H4 (cell line): ENCODE results near the gene ABCD1. TPM values are rescaled to one million over a fixed set of nuclear protein-coding genes. Genes with fewer than 3 reads are reported as not detected.

Experiments
- DNase-seq: peaks from one replicate; pipeline ENCODE4 v3.0.0-alpha.2; 2015; ENCODE audit warnings: low spot score
- total RNA-seq: library from RNA; depleted of rRNA; stranded (reverse); fragments of >200 nt; shearing (Covaris generic); gene quantifications from 2 replicates; pipeline ENCODE4 v1.2.3, GENCODE V29; 2014

Gene ABCD1
- total RNA-seq, 1 experiment from 2014 or later = 8.6 TPM

- no peak for DNase-seq
These were observed 49.3 kb downstream of the ABCD1 start for GRCh38 chrX:153773741-153774575.

DNA sequence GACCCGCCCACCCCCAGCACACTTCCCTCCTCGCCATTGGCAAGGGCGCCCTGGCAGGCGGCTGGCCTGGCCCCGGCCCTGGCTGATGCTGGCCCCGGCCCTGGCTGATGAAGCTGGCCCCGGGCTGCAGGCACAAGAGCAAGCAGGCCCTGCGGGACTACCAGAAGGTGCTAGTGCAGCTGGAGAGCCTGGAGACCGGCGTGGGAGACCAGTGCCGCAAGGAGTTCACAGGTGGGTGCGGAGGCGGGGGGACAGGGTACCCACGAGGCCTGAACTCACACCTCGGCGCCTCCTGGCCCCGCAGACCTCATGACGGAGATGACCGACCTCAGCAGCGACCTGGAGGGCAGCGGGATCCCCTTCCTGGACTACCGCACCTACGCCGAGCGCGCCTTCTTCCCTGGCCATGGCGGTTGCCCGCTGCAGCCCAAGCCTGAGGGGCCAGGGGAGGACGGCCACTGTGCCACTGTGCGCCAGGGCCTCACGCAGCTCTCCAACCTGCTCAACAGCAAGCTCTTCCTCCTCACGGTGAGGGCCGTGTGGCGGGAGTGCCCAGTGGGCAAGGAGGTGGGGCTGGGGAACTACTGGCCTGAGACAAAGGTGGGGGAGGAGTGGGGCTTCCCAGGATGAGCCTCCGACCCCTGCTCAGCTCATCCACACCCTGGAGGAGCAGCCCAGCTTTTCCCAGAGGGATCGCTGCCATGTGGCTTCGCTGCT, 50.1 kb downstream of the ABCD1 start:
- no peak for DNase-seq

GRCh38 chrX:153775293-153776119, 50.9 kb downstream of the ABCD1 start:
- no peak for DNase-seq

DNA sequence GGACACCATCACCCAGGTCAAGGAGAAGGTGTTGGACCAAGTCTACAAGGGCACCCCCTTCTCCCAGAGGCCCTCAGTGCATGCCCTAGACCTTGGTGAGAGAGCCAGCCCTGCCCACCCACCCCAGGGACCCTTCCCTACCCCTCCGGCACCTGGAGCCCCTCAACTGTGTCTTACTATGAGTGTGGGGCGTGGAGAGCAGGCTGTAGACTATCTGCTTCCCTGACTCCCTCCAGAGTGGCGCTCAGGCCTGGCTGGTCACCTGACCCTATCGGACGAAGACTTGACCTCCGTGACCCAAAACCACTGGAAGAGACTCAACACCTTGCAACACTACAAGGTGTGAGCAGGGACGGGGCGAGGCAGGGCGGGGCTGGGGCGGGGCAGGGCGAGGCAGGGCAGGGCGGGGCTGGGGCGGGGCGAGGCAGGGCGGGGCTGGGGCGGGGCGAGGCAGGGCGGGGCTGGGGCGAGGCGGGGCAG, 51.5 kb downstream of the ABCD1 start:
- no peak for DNase-seq

DNA sequence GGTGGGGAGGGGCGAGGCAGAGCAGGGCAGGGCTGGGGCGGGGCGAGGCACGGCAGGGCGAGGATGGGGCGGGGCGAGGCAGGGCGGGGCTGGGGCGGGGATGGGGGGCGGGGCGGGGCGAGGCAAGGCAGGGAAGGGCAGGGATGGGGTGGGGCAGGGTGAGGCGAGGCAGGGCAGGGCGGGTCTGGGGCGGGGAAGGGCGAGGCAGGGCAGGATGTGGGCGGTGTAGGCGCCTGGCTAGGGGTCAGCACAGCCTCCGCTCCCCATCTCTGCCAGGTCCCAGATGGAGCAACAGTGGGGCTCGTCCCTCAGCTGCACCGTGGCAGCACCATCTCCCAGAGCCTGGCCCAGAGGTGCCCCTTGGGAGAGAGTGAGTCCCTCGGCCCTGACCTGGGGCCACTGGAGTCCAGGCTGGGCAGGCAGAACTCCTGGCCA, 52.0 kb downstream of the ABCD1 start:
- DNase-seq = no peak

GRCh38 chrX:153777261-153778090, 52.8 kb downstream of the ABCD1 start:
- no peak for DNase-seq

GRCh38 chrX:153778181-153778580, 53.5 kb downstream of the ABCD1 start:
- DNase-seq = no peak

DNA sequence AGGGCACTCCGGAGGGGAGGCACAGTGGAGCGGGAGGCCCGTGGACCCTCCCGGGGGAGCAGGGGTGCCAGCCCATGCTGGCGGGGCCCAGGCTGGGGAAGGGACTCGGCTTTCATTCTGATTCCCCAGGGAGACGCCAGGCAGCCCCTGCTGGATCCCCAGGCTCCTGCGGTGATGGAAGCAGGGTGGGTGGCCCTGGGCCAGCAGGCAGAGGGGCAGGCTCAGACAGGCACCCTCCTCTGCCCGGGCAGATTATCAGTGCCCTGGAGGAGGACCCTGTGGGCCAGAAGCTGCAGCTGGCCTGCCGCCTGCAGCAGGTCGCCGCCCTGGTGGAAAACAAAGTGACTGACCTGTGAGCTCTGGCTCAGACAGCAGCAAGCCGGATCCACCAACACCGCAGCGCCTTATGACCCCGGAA, 54.0 kb downstream of the ABCD1 start:
- no peak for DNase-seq

GRCh38 chrX:153779891-153780677, 55.4 kb downstream of the ABCD1 start:
- DNase-seq = no peak

GRCh38 chrX:153780678-153781427, 56.2 kb downstream of the ABCD1 start, which contains the start of gene SRPK3:
Gene SRPK3 (plus strand): TSS chrX:153781041. CDS start chrX:153781087, 46 bp downstream.
- no peak for DNase-seq

DNA sequence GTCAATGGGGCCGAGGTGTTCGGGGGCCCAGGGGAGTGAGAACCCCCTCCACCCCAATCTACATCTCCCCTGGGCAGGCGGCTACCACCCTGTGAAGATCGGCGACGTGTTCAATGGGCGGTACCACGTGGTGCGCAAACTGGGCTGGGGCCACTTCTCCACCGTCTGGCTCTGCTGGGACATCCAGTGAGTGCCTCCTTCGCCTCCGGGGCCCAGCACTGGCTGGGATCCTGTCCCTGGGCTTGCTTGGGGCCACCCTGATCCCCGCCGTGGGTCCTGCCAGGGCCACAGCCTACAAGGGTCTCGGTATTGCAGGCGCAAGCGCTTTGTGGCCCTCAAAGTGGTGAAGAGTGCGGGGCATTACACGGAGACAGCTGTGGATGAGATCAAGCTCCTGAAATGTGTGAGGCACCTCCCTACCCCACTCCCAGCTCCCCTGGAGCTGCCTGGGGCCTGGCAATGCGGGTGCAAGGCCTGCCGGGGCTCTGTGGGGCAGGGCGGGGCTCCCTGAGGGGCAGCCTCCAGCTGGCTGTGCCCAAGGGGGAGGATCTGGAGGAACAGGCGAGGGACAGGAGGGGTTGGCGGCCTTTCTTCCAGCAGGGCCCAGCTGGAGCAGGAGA, 56.9 kb downstream of the ABCD1 start:
- no peak for DNase-seq

- DNase-seq = no peak
These were observed 57.7 kb downstream of the ABCD1 start for GRCh38 chrX:153782313-153782712.

DNA sequence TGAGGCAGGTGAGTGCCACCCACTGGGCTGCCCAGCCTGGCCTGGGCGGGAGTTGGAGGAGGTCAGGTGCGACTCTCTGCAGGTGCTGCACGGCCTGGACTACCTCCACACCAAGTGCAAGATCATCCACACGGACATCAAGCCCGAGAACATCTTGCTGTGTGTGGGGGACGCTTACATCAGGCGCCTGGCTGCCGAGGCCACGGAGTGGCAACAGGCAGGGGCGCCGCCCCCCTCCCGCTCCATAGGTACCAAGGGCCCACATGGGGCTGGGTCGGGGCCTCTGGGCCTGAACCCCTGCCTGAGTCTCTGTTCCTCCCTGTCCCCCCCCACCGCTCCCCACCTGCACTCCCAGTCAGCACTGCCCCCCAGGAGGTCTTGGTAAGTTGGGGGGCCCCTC, 58.2 kb downstream of the ABCD1 start:
- DNase-seq = no peak

DNA sequence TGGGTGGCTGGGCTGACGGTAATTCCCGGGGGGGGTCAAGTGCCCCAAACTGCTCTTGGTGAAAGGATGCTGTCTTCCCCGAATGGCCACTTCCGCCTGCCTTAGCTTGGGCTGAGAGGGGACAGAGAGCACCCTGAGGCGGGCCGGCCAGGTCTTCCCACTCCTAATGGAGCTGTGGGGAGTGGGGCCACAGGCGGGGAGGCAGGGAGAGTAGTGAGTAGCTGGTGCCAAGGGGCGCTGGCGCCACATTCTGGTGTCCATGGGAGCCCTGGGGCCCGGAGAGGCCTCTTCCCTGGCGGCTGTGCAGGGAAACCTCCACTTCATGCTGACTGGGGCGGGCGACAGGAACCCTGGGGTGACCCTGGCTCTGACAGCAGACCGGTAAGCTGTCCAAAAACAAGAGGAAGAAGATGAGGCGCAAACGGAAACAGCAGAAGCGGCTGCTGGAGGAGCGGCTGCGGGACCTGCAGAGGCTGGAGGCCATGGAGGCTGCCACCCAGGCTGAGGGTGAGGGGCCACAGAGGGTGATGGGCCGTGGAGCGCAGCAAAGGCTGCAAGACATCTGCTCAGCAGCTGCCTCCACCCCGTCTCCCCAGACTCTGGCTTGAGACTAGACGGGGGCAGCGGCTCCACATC, 58.8 kb downstream of the ABCD1 start:
- no peak for DNase-seq

DNA sequence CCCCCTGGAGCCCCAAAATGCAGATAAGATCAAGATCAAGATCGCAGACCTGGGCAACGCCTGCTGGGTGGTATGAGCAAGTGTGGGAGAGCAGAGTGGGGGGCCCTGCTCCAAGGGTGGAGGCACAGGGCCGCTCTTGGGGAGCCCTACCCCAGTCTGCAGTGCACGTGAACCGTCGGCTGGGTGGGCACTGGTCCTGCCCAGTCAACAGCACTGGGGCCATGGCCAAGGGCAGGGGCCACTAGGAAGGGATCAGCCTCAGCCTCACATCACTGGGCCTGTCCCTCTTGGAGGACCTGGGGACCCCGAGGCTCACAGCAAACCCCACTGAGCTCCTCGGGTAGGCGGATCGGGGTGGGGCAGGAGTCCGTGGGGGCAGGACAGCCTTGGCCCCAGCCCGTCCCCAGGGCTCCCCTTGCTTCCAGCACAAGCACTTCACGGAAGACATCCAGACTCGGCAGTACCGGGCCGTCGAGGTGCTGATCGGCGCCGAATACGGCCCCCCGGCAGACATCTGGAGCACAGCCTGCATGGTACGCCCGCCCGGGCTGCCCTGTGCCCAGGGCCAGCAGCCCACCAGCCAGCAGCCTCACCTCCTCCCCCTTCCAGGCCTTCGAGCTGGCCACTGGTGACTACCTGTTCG, 59.8 kb downstream of the ABCD1 start:
- DNase-seq = no peak

GRCh38 chrX:153786669-153787068, 62.0 kb downstream of the ABCD1 start:
- DNase-seq = no peak

- DNase-seq = no peak
These were observed 65.0 kb downstream of the ABCD1 start for GRCh38 chrX:153789654-153790053.
